ENCODE data around the gene MYO3B. TPM values are rescaled to one million over a fixed set of nuclear protein-coding genes. Genes with fewer than 3 reads are reported as not detected.
"Not testable (repeated sequence)": the region's sequence is repeated elsewhere in the genome, so short reads cannot be mapped to it uniquely, and the experiment has no call there.

The MYO3B gene
- total RNA-seq, 1 donor from 2014 or later: 0.24 TPM

DNA sequence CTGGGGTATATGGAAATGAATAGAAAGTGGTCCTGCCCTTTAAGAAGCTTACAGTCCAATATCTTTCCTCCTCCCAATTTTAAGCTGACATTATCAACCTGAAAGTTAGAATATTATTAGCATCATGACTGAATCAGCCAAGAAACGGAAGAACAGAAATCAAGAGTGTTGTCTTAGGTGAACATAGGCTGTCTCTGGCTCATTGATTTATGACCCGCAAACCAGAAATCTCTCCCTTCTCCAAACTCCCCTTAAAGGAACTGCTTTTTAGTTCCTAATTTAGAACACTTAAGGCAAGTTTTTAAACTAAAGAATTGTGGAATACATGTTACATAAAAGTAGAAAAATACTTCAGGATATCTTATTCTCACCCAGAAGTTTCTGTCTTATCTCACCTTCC, 62.7 kb downstream of the MYO3B start:
- no peak for ATAC-seq

DNA sequence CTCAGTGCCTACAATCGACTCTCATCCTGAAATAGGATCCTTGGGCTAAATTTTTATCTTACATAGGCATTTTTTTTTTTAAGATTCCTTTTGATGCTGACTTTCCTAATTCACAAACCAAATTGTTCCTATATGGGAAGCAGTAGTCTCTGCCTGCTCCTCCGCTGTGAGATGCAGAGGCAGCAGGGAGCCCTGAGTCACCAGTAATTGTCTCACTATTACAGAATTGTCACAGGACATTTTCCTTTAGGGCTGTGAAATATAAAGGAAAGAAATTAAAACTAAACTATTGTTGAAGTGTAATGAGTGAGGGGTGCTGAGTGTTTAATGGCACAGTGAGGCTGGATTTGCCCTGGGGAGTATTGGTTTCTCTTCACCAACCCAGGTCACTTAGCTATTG, 63.8 kb downstream of the MYO3B start:
- no peak for ATAC-seq

- ATAC-seq: no peak
Measured at GRCh38 chr2:170243118-170243837, 65.3 kb downstream of the MYO3B start.

GRCh38 chr2:170243898-170244297, 66.0 kb downstream of the MYO3B start:
- ATAC-seq: no peak

DNA sequence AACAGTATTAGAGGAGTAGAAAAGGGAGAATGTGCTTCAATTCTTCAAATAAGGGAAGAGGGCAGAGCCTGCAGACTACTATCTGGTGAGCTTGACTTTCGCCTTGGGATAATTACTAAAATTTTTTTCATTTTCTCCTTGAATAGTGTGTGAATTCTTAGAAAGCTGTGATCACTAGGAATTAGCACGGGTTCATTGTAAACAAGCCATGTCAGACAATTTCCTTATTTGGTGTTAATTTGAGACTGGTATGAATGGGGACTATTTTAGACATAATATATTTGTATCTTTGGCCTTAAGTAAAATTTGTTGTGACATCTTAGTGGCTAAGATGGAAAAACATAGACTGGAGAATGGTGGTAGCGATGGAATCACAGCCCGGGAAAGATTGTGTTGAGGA, 66.6 kb downstream of the MYO3B start:
- no peak for ATAC-seq

GRCh38 chr2:170245312-170245711, 67.4 kb downstream of the MYO3B start:
- ATAC-seq: no peak

GRCh38 chr2:170247333-170247732, 69.4 kb downstream of the MYO3B start:
- ATAC-seq: no peak

GRCh38 chr2:170247882-170248393, 70.0 kb downstream of the MYO3B start:
- ATAC-seq: no peak

DNA sequence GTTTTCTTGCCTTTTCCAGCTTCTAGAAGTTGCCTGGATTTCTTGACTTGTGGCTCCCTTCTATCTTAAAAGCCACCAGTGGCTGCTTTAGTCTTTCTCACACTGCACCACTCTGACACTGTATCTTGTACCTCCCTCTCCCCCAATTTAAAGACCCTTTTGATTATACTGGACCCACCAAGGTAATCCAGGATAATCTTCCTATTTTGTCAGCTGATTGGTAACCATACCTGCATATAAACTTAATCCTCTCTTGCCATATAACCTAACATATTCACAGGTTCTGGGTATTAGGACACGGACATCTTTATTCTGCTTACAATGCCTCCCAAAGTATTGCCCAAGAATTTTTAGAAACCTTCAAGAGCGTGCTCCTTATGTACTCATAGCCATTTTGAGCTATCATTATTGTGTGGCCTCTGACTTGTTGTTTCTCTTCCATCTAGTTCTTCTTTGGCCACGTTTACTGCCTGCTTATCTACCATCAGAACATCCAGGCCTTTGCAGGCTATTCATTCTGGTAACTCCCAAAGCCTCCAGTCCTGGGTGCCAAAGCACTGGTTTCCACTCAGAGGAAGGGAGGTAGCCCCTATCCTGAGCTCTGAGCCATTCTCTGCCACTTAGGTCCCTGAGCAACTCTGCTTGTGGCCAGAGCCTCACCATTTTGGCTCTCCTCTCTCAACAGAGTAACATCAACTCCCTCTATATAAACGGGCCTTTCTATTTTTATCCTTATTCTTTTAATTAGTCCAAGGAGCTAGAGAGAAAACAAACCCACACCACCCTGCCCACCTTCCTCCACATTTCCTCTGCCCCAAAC, 70.8 kb downstream of the MYO3B start:
- ATAC-seq: no peak

- ATAC-seq: no peak
Measured at GRCh38 chr2:170249761-170250160, 71.8 kb downstream of the MYO3B start.

- no peak for ATAC-seq
Measured at GRCh38 chr2:170250584-170250983, 72.6 kb downstream of the MYO3B start.

DNA sequence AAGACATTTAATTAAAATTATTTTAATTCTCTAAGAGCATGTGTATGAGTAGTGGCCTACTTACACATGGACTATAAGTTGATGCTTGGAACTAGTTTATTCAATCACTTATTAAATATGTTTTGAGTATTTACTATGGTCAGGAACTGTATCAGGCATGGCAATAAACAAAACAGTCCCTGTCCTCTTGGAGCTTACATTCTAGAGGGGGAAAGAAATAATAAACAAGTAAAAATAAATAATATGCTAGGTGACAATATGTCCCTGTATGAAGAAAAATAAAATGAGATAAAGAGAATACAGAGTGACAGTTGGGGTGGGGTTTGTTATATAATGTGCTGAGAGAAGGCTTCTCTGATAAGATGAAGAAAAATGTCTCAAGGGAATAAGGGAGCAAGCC, 74.5 kb downstream of the MYO3B start:
- no peak for ATAC-seq

DNA sequence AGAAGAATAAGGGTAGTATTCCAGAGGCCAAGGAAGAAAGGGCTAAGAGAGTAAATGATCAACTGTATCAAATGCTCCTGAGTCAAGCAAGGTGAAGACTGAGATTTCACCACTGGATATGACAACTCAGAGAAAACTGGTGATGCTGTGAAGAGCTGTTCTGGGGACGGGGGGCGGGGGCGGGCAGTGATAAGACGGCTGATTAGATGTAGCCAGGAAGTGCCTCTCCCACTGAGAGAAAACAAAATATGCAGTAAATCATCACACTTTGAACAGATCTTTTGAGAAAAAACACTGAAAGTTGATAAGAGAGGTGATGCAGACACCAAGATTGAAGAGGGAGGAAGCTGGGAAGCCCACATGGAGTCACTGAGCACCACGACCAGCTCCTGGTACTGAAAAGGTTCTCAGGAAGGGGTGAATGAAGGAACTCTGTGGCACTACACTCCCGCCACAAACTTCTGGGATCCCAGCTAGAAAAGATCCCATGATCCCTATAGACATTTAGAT, 75.8 kb downstream of the MYO3B start:
- no peak for ATAC-seq

- no peak for ATAC-seq
Measured at GRCh38 chr2:170254293-170254732, 76.4 kb downstream of the MYO3B start.

GRCh38 chr2:170255137-170255536, 77.2 kb downstream of the MYO3B start:
- no peak for ATAC-seq

GRCh38 chr2:170255971-170256370, 78.0 kb downstream of the MYO3B start:
- ATAC-seq: no peak

GRCh38 chr2:170258382-170258781, 80.4 kb downstream of the MYO3B start:
- ATAC-seq: no peak

DNA sequence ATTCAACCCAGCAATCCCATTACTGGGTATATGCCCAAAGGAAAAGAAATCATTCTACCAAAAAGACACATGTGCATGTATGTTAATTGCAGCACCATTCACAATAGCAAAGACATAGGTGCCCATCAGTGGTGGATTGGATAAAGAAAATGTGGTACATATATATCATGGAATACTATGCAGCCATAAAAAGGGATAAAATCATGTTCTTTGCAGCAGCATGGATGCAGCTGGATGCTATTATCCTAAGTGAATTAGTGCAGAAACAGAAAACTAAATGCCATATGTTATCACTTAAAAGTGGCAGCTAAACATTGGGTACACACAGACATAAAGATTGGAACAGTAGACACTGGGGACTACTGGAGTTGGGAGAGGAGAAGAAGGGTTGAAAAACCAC, 82.2 kb downstream of the MYO3B start:
- ATAC-seq: no peak

- ATAC-seq: no peak
Measured at GRCh38 chr2:170261566-170261965, 83.6 kb downstream of the MYO3B start.

DNA sequence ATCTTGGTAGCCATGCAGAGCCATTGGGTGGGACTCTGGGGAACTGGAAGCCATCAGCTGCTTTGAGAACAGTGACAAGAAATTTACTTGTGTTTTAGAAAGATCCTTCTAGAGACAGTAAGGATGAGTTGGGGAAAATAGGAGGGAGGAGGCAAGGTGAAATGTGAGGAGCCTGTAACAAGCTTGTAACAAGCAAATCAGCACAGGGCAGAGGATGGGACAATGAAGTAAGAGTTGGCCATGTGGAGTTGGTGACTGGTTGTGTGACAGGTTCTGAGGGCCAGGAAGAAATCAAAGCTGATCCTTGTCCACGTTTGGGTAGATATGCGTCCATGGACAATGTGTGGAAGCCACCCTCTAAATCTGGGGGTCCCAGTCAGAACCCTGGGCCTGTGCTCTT, 84.4 kb downstream of the MYO3B start:
- no peak for ATAC-seq

GRCh38 chr2:170262806-170263205, 84.9 kb downstream of the MYO3B start:
- ATAC-seq: no peak

DNA sequence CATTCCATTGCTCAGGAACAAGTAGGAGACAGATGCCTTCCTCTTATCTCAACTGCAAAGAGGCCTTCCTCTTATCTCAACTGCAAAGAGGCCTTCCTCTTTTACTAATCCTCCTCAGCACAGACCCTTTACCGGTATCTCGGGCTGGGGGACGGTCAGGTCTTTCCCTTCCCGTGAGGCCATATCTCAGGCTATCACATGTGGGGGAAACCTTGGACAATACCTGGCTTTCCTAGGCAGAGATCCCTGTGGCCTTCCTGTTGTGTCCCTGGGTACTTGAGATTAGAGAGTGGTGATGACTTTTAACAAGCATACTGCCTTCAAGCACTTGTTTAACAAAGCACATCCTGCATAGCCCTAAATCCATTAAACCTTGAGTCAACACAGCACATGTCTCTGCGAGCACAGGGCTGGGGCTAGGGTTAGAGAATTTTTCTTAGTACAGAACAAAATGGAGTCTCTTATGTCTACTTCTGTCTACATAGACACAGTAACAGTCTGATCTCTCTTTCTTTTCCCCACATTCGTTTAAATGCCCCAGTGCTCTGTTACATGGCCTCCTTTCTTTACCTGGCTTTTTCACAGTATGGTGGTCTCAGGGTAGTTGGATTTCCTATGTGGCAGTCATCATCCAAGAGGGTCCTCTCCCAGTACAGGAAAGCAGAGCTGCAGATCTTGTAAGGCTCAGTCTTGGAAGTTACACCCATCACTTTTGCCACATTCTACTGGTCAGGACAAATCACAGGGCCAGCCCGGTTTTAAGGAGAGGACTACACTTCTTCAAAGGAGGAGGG, 86.0 kb downstream of the MYO3B start:
- ATAC-seq: not testable (repeated sequence)

DNA sequence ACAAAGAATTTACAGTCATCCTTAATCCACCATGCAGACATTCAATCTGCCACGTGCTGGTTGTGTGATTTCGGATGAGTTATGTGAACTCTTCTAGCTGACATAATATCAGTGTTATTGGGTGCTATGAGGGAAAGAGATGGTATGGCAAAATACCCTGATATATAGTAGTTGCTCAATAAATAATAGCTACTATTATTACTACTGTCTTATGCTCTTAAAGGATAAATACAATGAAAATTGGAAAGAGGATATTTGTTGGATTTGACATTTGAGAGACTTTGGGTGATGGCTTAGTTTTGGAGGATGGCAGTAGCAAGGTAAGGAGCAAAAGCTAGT, 86.5 kb downstream of the MYO3B start:
- ATAC-seq: no peak

Data from esophagus mucosa (tissue), 1 donor.